GM12891 (cell line): ENCODE measurements around the gene PDE3A.
"Not testable (repeated sequence)": the region's sequence is repeated elsewhere in the genome, so short reads cannot be mapped to it uniquely, and the experiment has no call there.

ENCODE experiments used
- PAX5 ChIP-seq: IDR thresholded peaks from 2 replicates; pipeline ENCODE4 v1.6.1; 2011; ENCODE audit warnings: low read length, moderate library complexity, mild to moderate bottlenecking; ENCODE audit not compliant: insufficient read depth, severe bottlenecking
- POLR2A ChIP-seq: IDR thresholded peaks from 2 replicates; pipeline ENCODE4 v1.6.1; 2011; ENCODE audit warnings: low read depth, low read length, control low read depth
- POLR2AphosphoS5 ChIP-seq: IDR thresholded peaks from 2 replicates; pipeline ENCODE4 v1.6.1; 2011; ENCODE audit warnings: low read depth, low read length, control low read depth
- POU2F2 ChIP-seq: IDR thresholded peaks from 2 replicates; pipeline ENCODE4 v1.6.1; 2011; ENCODE audit warnings: low read depth, mild to moderate bottlenecking, control low read depth, low read length, moderate library complexity
- SPI1 ChIP-seq: IDR thresholded peaks from 2 replicates; pipeline ENCODE4 v1.6.1; 2011; ENCODE audit warnings: low read depth, low read length, control low read depth
- TAF1 ChIP-seq: IDR thresholded peaks from 2 replicates; pipeline ENCODE4 v1.6.1; 2011; ENCODE audit warnings: low read depth, low read length, control low read depth

- not testable (repeated sequence) for TF ChIP-seq POLR2AphosphoS5, POLR2A, POU2F2, TAF1, SPI1, PAX5
Observed at GRCh38 chr12:20551742-20552442, 183.6 kb downstream of the PDE3A start.
